Liver (tissue), 9 donors: ENCODE measurements around the gene TBL1X. TPM values are rescaled to one million over a fixed set of nuclear protein-coding genes. Genes with fewer than 3 reads are reported as not detected.

ENCODE experiments used
- DNase-seq: peaks from one replicate; pipeline ENCODE4 v3.0.0-alpha.2; 2017; ENCODE audit warnings: low spot score
- H3K27ac ChIP-seq, 2 donors: one replicate each; pipeline ENCODE4 v1.7.0; 2013; ENCODE audit warnings: inconsistent platforms in 2 of 2, low read length in 2 of 2, control low read depth in 1 of 2, low read depth in 1 of 2, mild to moderate bottlenecking in 1 of 2
- H3K27me3 ChIP-seq, 4 donors: one replicate each; pipeline versions ENCODE4 v1.6.1 to v1.7.0; 2013; ENCODE audit warnings: low read length in 3 of 4, inconsistent platforms in 1 of 4, mild to moderate bottlenecking in 1 of 4, moderate library complexity in 1 of 4; ENCODE audit not compliant: control insufficient read depth in 4 of 4, insufficient read depth in 4 of 4
- H3K36me3 ChIP-seq, 4 donors: one replicate each; pipeline versions ENCODE4 v1.6.1 to v1.7.0; 2013; ENCODE audit warnings: low read length in 3 of 4, mild to moderate bottlenecking in 3 of 4, low read depth in 1 of 4, moderate library complexity in 1 of 4; ENCODE audit not compliant: control insufficient read depth in 4 of 4, insufficient read depth in 3 of 4
- H3K4me1 ChIP-seq, 4 donors: one replicate each; pipeline versions ENCODE4 v1.6.1 to v1.7.0; 2013; ENCODE audit warnings: low read length in 3 of 4, mild to moderate bottlenecking in 3 of 4, moderate library complexity in 1 of 4; ENCODE audit not compliant: control insufficient read depth in 4 of 4, insufficient read depth in 4 of 4
- H3K4me3 ChIP-seq, 3 donors: one replicate each; pipeline versions ENCODE4 v1.6.1 to v1.7.0; 2013; ENCODE audit warnings: low read length in 3 of 3, control low read depth in 1 of 3, low read depth in 1 of 3, mild to moderate bottlenecking in 1 of 3
- H3K9ac ChIP-seq, 2 donors: one replicate each; pipeline ENCODE4 v1.7.0; 2013; ENCODE audit warnings: low read length in 2 of 2, mild to moderate bottlenecking in 2 of 2, moderate library complexity in 2 of 2, control low read depth in 1 of 2, low read depth in 1 of 2
- H3K9me3 ChIP-seq, 4 donors: one replicate each; pipeline versions ENCODE4 v1.6.1 to v1.7.0; 2013; ENCODE audit warnings: low read length in 3 of 4; ENCODE audit not compliant: control insufficient read depth in 4 of 4
- EGR1 ChIP-seq, 2 donors: IDR thresholded peaks; 2 replicates each; pipeline ENCODE4 v1.6.1; 2016 to 2018; ENCODE audit warnings: antibody characterized with exemption in 2 of 2, low read depth in 2 of 2
- FOXA2 ChIP-seq: IDR thresholded peaks from 2 replicates; pipeline ENCODE4 v1.6.1; 2016; ENCODE audit warnings: antibody characterized with exemption
- GABPA ChIP-seq, 2 donors: IDR thresholded peaks in 1 of 2; conservative IDR thresholded peaks in 1 of 2; 2 replicates each; pipeline ENCODE4 v1.6.1; 2016; ENCODE audit warnings: antibody characterized with exemption in 2 of 2, mild to moderate bottlenecking in 1 of 2, moderate library complexity in 1 of 2
- HNF4A ChIP-seq, 2 donors: conservative IDR thresholded peaks; 2 replicates each; pipeline ENCODE4 v1.6.1; 2016; ENCODE audit warnings: antibody characterized with exemption in 2 of 2, mild to moderate bottlenecking in 2 of 2
- HNF4G ChIP-seq: IDR thresholded peaks from 2 replicates; pipeline ENCODE4 v1.6.1; 2016; ENCODE audit warnings: antibody characterized with exemption
- JUND ChIP-seq, 2 donors: IDR thresholded peaks; 2 replicates each; pipeline ENCODE4 v1.6.1; 2016; ENCODE audit warnings: antibody characterized with exemption in 2 of 2
- NR2F2 ChIP-seq: IDR thresholded peaks from 2 replicates; pipeline ENCODE4 v1.6.1; 2016; ENCODE audit warnings: antibody characterized with exemption
- RAD21 ChIP-seq, 2 donors: IDR thresholded peaks; 2 replicates each; pipeline ENCODE4 v1.6.1; 2016; ENCODE audit warnings: antibody characterized with exemption in 2 of 2, mild to moderate bottlenecking in 2 of 2
- RXRA ChIP-seq, 2 donors: IDR thresholded peaks; 2 replicates each; pipeline ENCODE4 v1.6.1; 2017 to 2018; ENCODE audit warnings: antibody characterized with exemption in 2 of 2, mild to moderate bottlenecking in 1 of 2
- SP1 ChIP-seq: IDR thresholded peaks from 2 replicates; pipeline ENCODE4 v1.6.1; 2018; ENCODE audit warnings: antibody characterized with exemption, mild to moderate bottlenecking
- TAF1 ChIP-seq: conservative IDR thresholded peaks from 2 replicates; pipeline ENCODE4 v1.6.1; 2016; ENCODE audit warnings: antibody characterized with exemption, mild to moderate bottlenecking
- YY1 ChIP-seq: IDR thresholded peaks from 2 replicates; pipeline ENCODE4 v1.6.1; 2016; ENCODE audit warnings: antibody characterized with exemption, mild to moderate bottlenecking
- WGBS: extraction: QIAGEN DNeasy Blood & Tissue Kit; methylation state at CpG from one replicate; pipeline ENCODE4 v1.1.7; 2013; 5-methylcytosine and 5-hydroxymethylcytosine counted together
- polyA plus RNA-seq, 2 donors: library from polyadenylated mRNA; stranded (reverse) in 1 of 2; unstranded in 1 of 2; fragments of 200-250 nt in 1 of 2; fragments of >200 nt in 1 of 2; fragmentation: Nextera tagmentation in 1 of 2; extraction: Ambion mirVana in 1 of 2; gene quantifications; one replicate each; pipeline versions ENCODE4 v1.2.1 to v1.2.3, GENCODE V29; 2013 to 2015
- total RNA-seq, 2 donors: library from RNA; depleted of rRNA; stranded (reverse); fragments of >200 nt; gene quantifications; one replicate each; pipeline ENCODE4 v1.2.3, GENCODE V29; 2014
- TF ChIP-seq, protein P1 (sequence below): IDR thresholded peaks from 2 replicates; pipeline ENCODE4 v1.6.1; 2016; ENCODE audit warnings: antibody characterized with exemption
- TF ChIP-seq, protein P2 (sequence below): IDR thresholded peaks from 2 replicates; pipeline ENCODE4 v1.6.1; 2016; ENCODE audit warnings: antibody characterized with exemption
- TF ChIP-seq, protein P3 (sequence below): IDR thresholded peaks from 2 replicates; pipeline ENCODE4 v1.6.1; 2016; ENCODE audit warnings: antibody characterized with exemption
- TF ChIP-seq, protein P4 (sequence below): fragments of 150-350 bp; IDR thresholded peaks from 2 replicates; pipeline ENCODE4 v1.5.1; 2017; ENCODE audit warnings: improper control_type of control experiment, low read depth, low read length; ENCODE audit not compliant: missing input control
- TF ChIP-seq, protein P5 (sequence below): IDR thresholded peaks from 2 replicates; pipeline ENCODE4 v1.6.1; 2016; ENCODE audit warnings: antibody characterized with exemption, mild to moderate bottlenecking
- donor health status: healthy.
- donor health status: healthy.
- donor health status: healthy.
- donor health status: healthy.
- donor health status: healthy.

Gene TBL1X
- total and polyA plus RNA-seq, 4 donors, result 11.2 to 15.1 (median 11.8) TPM

DNA sequence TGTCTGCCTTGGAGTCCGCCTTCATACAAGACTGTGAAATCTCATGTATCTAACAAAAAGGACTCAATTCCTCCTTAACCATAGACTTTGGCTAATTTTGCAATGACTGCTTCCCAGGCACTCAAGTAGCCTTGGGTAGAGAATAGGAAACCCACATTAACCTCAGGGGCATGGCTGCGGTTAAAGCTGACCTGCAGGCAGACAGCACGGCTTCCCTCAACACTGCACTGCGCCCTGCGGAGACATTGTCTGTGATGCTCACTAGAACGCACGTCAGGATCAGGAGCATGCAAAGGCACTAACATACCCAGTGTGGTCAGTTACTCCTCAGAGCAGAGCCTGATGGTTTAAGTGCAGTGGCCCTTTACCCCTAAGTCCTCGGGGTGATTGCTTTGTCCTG, 311.1 kb downstream of the TBL1X start:
- Histone ChIP-seq H3K9ac (no peak overlapping the region), H3K27me3 (no peaks in the 10 kb centered on the region), H3K27ac (no peak overlapping the region), H3K4me3 (no peak overlapping the region), H3K4me1 (no peaks in the 10 kb centered on the region), H3K36me3 (no peaks in the 10 kb centered on the region), H3K9me3 (no peaks in the 10 kb centered on the region)
- TF ChIP-seq RXRA (IDR thresholded peaks at IDR 0.05) (no peak), NR2F2 (no peak), HNF4A (conservative IDR thresholded peaks at IDR 0.05) (no peak), GABPA (IDR thresholded peaks at IDR 0.05 in 1 of 2, conservative IDR thresholded peaks at IDR 0.05 in 1 of 2) (no peak), FOXA2 (no peak), TAF1 (no peak), EGR1 (IDR thresholded peaks at IDR 0.05; ENCODE audit: low read depth in 2 of 2) (no peak), JUND (IDR thresholded peaks at IDR 0.05) (no peak), SP1 (no peak), YY1 (no peak)
- TF ChIP-seq, protein P1, sequence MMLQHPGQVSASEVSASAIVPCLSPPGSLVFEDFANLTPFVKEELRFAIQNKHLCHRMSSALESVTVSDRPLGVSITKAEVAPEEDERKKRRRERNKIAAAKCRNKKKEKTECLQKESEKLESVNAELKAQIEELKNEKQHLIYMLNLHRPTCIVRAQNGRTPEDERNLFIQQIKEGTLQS, result no peak
- TF ChIP-seq, protein P2, sequence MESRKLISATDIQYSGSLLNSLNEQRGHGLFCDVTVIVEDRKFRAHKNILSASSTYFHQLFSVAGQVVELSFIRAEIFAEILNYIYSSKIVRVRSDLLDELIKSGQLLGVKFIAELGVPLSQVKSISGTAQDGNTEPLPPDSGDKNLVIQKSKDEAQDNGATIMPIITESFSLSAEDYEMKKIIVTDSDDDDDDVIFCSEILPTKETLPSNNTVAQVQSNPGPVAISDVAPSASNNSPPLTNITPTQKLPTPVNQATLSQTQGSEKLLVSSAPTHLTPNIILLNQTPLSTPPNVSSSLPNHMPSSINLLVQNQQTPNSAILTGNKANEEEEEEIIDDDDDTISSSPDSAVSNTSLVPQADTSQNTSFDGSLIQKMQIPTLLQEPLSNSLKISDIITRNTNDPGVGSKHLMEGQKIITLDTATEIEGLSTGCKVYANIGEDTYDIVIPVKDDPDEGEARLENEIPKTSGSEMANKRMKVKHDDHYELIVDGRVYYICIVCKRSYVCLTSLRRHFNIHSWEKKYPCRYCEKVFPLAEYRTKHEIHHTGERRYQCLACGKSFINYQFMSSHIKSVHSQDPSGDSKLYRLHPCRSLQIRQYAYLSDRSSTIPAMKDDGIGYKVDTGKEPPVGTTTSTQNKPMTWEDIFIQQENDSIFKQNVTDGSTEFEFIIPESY, result no peak
- TF ChIP-seq, protein P3, sequence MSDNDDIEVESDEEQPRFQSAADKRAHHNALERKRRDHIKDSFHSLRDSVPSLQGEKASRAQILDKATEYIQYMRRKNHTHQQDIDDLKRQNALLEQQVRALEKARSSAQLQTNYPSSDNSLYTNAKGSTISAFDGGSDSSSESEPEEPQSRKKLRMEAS, result no peak
- TF ChIP-seq, protein P4, sequence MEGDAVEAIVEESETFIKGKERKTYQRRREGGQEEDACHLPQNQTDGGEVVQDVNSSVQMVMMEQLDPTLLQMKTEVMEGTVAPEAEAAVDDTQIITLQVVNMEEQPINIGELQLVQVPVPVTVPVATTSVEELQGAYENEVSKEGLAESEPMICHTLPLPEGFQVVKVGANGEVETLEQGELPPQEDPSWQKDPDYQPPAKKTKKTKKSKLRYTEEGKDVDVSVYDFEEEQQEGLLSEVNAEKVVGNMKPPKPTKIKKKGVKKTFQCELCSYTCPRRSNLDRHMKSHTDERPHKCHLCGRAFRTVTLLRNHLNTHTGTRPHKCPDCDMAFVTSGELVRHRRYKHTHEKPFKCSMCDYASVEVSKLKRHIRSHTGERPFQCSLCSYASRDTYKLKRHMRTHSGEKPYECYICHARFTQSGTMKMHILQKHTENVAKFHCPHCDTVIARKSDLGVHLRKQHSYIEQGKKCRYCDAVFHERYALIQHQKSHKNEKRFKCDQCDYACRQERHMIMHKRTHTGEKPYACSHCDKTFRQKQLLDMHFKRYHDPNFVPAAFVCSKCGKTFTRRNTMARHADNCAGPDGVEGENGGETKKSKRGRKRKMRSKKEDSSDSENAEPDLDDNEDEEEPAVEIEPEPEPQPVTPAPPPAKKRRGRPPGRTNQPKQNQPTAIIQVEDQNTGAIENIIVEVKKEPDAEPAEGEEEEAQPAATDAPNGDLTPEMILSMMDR, result no peak
- TF ChIP-seq, protein P5, sequence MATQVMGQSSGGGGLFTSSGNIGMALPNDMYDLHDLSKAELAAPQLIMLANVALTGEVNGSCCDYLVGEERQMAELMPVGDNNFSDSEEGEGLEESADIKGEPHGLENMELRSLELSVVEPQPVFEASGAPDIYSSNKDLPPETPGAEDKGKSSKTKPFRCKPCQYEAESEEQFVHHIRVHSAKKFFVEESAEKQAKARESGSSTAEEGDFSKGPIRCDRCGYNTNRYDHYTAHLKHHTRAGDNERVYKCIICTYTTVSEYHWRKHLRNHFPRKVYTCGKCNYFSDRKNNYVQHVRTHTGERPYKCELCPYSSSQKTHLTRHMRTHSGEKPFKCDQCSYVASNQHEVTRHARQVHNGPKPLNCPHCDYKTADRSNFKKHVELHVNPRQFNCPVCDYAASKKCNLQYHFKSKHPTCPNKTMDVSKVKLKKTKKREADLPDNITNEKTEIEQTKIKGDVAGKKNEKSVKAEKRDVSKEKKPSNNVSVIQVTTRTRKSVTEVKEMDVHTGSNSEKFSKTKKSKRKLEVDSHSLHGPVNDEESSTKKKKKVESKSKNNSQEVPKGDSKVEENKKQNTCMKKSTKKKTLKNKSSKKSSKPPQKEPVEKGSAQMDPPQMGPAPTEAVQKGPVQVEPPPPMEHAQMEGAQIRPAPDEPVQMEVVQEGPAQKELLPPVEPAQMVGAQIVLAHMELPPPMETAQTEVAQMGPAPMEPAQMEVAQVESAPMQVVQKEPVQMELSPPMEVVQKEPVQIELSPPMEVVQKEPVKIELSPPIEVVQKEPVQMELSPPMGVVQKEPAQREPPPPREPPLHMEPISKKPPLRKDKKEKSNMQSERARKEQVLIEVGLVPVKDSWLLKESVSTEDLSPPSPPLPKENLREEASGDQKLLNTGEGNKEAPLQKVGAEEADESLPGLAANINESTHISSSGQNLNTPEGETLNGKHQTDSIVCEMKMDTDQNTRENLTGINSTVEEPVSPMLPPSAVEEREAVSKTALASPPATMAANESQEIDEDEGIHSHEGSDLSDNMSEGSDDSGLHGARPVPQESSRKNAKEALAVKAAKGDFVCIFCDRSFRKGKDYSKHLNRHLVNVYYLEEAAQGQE, result no peak
- 83% methylated on average over 8 of the region's 8 CpGs for WGBS
- DNase-seq, result no peak

DNA sequence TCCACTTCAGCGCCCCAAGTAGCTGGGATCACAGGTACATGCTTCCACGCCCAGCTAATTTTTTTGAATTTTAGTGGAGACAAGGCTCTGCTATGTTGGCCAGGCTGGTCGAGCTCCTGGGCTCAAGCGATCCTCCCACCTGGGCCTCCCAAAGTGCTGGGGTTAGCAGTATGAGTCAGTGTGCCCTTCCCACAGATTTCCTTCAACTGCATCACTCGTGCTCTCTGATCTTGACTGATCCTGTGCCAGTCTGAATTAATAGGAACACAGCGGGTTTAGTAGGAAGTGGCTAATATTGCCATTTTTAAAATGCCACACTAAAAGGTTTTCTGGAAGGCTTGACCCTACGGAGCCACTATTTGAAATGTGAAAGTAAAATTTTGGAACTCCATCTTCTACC, 317.1 kb downstream of the TBL1X start:
- Histone ChIP-seq H3K36me3 (no peaks in the 10 kb centered on the region), H3K4me3 (no peak overlapping the region), H3K9me3 (no peaks in the 10 kb centered on the region), H3K4me1 (peaks cover 0 to 5% (median 0%) of the 10 kb centered on the region in 4 donors), H3K27me3 (peaks cover 0 to 2% (median 0%) of the 10 kb centered on the region in 4 donors), H3K9ac (no peak overlapping the region), H3K27ac (no peak overlapping the region)
- no peak for DNase-seq
- 90% methylated on average over 7 of the region's 7 CpGs for WGBS
- TF ChIP-seq, protein P5, result no peak
- TF ChIP-seq RXRA (IDR thresholded peaks at IDR 0.05), result no peak
- TF ChIP-seq YY1, result no peak
- TF ChIP-seq FOXA2, result no peak
- TF ChIP-seq, protein P4, result no peak
- no peak for TF ChIP-seq RAD21 (IDR thresholded peaks at IDR 0.05)
- TF ChIP-seq NR2F2, result no peak
- no peak for TF ChIP-seq TAF1
- no peak for TF ChIP-seq SP1
- TF ChIP-seq, protein P3, result no peak
- TF ChIP-seq HNF4G, result no peak
